Effector CD8-positive, alpha-beta T cell (primary cell): Measurements from ENCODE around the gene PLA2G4A.

Experiments
- DNase-seq: peaks from one replicate; lab custom pipeline; 2025; lab: John Stamatoyannopoulos, UW
- total RNA-seq, 4 experiments: gene quantifications; one replicate each; lab custom pipeline; 2026; lab: John Stamatoyannopoulos, UW

PLA2G4A gene
- total RNA-seq: 0 to 0.09 (median 0) reads per million in 4 experiments

DNA sequence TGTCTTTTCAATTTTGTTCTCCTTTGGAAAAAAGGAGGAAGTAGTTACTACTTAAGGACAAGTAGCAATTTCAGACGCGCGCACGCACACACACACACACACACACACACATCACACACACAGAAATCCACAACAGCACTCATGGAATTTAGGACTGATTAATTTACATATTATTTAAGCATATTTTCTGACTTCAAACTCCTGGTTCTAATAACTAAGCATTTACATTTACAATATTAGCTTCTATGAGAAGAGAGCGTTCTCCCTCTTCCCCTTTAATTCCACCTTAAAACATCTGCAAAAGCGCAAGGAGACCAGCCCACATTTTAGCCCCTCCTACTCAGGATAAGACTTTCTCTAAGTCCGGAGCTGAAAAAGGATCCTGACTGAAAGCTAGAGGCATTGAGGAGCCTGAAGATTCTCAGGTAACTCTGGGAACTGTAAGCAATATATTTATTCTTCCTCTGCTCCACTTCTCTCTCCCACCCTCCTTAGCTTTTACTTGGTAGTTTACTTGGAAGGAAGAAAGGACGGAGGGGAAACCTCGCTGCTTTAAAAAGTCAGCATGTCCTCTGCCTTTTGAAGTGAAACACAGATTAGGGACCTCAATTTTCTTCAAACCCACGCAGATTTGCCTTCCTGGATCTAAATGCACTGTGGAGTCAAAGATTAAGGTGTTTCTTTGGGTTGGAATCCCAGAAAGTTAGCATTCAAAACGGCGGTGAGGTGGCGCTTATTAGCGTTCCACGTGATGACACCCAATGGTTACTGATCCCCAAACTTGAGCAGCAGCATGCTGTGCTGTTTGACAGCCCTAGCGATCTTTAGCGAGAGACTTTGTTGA is at the start of gene PLA2G4A:
Gene PLA2G4A, plus strand, starts transcription at position 339 of the 844 bp plus-strand sequence. CDS start 25,406 bp downstream, outside the sequence.
- DNase-seq: no peak

GRCh38 chr1:186780076-186780475 is 48.7 kb upstream of the PLA2G4A start:
- DNase-seq: no peak

- DNase-seq: no peak
Observed at GRCh38 chr1:186781730-186782129, 47.0 kb upstream of the PLA2G4A start.

- DNase-seq: no peak
Observed at GRCh38 chr1:186782791-186783190, 46.0 kb upstream of the PLA2G4A start.

DNA sequence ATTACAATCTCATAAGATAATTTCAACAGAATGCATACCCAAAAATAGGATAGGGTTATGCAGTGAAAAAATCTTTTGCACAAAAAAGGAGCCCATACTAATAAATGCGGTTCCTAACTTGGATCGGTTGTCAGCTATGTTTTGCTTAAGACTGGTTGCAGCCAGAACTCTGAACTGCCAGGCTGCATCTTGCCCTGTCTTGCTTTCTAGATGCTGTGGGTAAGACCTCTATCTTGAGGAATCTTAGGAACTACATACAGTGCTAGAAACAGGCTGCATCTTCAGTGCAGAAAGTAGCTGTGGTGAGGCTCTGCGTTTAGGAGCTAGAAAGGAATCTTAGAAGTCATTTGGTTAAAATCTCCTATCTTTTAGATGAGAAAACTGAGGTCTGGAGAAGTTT is 45.6 kb upstream of the PLA2G4A start:
- no peak for DNase-seq

DNA sequence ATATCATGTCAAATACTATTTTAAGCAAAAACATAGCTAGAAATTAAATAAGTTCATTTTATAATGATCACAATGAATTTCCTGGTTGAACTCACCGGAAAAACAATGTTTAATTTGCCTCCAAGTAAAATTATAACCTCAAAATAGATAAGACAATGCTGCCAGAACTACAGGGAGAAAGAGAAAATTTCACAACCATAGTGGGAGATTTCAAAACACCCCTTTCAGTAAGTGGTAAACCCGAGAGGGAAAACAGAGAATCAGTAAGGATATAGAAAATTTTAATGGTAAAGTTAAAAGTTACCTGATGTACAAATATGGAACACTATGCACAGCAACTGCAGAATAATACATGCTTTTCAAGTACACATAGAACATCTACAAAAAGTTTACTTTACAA is 43.2 kb upstream of the PLA2G4A start:
- DNase-seq: no peak

- DNase-seq: no peak
Observed at GRCh38 chr1:186790101-186790500, 38.6 kb upstream of the PLA2G4A start.

GRCh38 chr1:186792870-186793581 is 35.7 kb upstream of the PLA2G4A start:
- no peak for DNase-seq

DNA sequence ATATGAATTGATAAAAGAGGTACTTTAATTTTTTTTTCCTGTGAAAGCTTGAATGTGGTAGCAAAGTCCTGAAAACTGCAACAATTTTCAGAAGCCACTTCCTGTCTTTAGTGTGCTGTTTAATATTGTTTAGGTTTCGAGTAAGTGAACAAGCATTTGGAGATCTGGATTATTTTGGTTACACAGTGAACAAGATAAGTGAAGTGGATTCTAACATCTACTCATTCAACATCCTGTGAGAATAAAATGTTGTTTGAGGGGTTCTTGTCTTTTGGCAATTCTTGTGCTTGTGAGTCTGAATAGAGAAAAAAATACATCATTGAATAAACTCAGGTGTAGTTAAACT is 35.2 kb upstream of the PLA2G4A start:
- no peak for DNase-seq

DNA sequence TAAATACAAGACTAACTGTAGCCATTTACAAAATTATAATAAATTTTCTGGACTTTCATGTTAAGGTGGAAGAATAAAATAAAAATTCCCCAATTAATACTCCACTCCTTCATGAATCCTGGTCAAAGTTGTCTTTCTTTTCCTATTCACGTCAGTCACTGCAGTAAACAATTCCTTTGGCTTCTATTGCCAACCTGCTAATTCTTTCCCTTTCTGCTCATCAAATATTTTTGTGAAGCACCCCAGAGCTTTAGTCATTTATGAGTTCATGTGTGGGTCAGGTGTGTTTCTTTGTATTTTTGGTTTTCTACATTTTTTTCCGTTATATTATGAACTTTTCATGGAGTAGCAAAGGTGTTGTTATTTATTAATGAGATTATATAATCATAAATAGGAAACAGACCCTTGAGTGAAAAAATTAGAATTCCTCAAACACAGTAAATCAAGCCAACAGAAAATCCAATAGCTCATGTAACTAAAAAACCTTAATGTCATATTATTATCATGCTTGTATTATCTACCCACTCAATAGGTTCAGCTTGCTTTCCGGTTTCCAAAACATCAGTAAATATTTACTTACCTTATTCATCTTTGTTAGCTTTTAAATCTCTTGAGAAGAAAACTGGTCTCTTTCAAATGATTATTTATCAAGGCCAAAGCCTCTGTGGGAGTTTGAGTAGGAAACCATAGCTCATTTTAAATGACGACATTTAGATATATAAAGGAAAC is 29.6 kb upstream of the PLA2G4A start:
- DNase-seq: no peak

DNA sequence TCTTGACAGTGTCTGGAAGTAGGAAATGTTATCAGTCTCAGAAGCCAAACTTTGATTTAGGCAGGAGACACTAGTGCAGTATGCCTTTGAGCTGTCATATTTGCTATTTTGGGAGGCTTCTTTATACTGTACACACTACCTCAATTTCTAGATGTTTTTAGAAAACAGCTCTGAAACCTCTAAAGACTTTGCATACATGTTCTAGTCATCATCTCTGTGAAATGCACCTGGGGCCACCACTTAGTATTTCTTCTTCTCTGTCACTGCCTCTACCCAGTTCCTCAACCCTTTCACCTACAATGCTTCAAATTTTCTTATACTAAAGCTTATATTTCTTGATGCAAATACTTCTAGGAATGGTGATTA is 29.1 kb upstream of the PLA2G4A start:
- DNase-seq: no peak

DNA sequence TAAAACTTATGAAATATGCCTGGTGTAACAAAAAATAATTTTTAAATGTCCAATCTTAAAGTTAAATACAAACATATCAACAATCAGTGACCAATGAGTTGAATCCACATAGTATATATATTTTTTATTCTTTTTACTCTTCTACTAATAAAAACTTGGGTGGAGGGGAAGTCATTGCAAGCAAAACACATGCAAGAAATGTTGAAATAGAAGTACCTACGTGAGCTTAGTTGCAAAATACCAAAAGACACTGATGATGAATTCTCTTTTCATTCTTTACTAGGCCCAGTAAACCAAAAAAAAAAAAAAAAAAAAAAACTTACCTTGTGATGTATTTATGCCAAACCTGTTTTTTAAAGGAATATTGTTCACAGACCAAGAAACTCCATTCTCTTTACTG is 26.4 kb upstream of the PLA2G4A start:
- DNase-seq: no peak

DNA sequence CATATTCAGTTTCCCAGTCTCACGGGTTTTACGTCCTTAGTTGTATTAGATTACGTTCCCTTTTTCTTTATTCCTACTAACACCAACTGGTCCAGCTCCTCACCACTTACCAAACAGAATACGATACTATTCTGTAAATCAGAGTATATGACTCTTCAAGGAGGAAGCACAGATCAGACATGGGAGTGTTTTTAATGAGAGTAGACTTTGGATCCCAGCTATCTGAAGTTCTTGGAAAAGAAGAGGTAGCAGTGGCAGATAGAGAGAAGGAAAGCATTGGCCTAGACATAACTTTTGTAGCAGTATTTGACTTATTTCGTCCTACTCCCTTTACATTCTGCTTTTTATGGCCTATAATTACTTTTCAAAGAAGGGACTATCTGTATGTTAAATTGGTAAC is 24.1 kb upstream of the PLA2G4A start:
- DNase-seq: no peak

DNA sequence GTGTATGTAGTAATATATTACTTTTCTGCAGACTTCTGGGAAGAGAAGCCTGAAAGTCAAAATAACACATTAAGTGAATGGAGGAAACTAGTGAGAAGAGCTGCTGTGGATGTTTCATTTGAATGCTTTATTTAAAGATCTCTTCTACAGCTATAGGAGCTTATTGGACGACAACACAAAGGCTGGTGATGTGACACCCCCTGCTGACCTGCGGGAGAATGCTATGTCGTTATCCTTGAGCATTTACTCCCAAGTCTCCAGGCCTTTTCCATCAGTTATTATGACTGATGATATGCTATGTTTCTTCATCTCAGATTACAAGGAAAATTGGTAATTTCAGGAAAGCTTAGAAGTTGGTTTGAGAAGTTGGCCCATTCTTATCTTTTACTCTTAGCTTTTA is 22.3 kb upstream of the PLA2G4A start:
- DNase-seq: no peak

DNA sequence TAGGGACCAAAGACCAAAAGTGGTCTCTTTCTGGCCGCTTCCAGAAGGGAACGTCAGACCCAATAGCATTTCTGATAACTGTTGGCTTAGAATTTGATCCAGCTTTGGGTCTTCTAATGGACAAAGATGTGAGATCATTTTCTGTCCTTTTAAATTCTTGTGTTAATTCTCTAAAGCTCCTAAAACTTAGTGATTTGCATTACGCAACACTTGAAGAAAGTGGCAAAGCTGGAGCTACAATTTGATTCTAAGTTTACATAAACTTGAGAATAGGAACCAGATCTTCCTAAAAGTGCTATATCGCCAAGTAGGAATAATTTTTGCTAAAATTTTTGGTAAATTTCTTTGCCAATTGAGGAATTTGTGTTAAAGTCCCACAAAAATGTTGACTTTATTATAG is 21.6 kb upstream of the PLA2G4A start:
- no peak for DNase-seq

- no peak for DNase-seq
Observed at GRCh38 chr1:186811892-186812291, 16.9 kb upstream of the PLA2G4A start.

DNA sequence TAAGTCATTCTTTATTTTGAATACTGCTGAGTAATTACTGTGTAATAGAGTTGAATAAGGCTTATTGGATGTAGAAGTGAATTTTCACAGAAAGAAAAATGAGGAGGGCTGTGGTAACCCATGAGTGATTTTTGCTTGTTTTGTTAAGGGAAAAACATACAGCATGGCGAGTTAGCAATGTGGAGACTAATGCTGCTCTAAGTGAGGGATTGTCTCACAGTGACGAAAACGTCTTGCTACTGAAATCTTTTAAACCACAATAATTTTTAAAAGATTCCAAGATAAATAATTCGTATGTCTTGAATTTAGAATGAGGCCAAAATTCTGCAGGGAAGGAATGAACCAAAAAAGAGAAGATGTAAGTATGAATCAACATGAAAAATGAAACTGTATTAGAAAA is 16.2 kb upstream of the PLA2G4A start:
- no peak for DNase-seq

DNA sequence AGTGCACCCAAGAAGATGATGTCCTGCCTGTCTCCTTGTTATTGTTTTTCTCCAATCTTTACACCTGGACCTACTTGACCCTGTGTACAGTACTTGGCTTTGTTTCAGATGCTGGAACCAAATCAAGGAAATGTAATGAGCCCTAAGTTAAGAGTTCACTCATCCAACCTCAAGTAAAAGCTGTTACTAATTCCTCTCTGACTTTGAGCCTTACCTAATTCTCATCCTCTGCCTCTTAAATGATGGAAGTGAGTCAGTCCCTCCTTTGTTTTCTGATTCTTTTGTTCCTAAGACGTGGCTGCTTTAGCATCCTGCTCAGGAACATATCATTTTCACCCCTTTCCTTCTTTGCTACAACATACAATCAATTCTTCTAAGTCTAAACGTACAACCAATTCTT is 15.3 kb upstream of the PLA2G4A start:
- DNase-seq: no peak

DNA sequence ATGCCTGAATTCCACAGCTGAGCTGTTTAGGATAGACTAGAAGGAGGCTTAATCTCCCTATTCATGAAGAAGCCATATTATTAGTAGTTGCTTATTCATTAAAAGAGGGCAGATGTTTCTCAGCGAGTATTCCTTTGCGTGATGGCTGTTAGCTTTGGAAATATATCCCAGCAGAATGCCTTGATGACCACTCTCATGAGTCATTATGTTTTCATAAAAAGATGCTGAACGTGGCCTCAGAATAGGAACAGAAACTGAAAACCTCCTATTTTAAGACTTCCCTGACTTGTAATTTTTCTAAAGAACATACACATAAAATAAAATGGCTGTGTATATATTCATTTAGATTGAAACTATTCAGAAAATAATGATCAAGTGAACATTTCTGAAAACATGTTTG is 9.6 kb upstream of the PLA2G4A start:
- DNase-seq: no peak

GRCh38 chr1:186819563-186819962 is 9.2 kb upstream of the PLA2G4A start:
- DNase-seq: no peak

GRCh38 chr1:186829686-186830587 is 1.2 kb downstream of the PLA2G4A start:
- DNase-seq: no peak

DNA sequence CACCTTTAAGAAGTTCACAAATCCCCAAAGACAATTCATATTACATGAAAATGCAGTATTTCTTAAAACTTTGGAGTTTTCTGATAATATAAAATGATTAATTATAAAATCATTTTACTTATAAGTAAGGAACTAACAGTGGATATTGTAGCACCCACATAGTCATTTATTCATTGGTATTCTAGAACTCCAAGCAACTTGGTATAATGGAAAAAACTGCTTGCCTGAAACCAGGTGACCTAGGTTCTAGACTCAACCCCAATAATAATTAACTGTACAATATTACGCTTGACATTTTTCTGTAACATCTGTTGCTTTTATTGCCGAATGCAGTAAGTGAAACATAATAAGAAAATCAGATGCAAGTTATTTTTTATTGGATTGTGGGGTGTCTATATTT is 2.4 kb downstream of the PLA2G4A start:
- no peak for DNase-seq
